GM19099 (cell line): ENCODE results near the gene ZRANB1.

Experiments
- POLR2A ChIP-seq: IDR thresholded peaks from 3 replicates; pipeline ENCODE4 v1.6.1; 2011; ENCODE audit warnings: low read depth; ENCODE audit not compliant: insufficient read length; ENCODE audit errors: extremely low read depth

ZRANB1 gene

GRCh38 chr10:124972637-124973036 is 30.7 kb downstream of the ZRANB1 start:
- no peak for TF ChIP-seq POLR2A

GRCh38 chr10:124974131-124974530 is 32.2 kb downstream of the ZRANB1 start:
- no peak for TF ChIP-seq POLR2A

GRCh38 chr10:124975977-124976514 is 34.1 kb downstream of the ZRANB1 start:
- no peak for TF ChIP-seq POLR2A

- no peak for TF ChIP-seq POLR2A
Measured at GRCh38 chr10:124977161-124977560, 35.2 kb downstream of the ZRANB1 start.

GRCh38 chr10:124977648-124978375 is 35.9 kb downstream of the ZRANB1 start:
- TF ChIP-seq POLR2A = no peak

- no peak for TF ChIP-seq POLR2A
Measured at GRCh38 chr10:124978376-124978725, 36.4 kb downstream of the ZRANB1 start.

GRCh38 chr10:124983321-124983720 is 41.4 kb downstream of the ZRANB1 start:
- TF ChIP-seq POLR2A = no peak

GRCh38 chr10:124984376-124984775 is 42.5 kb downstream of the ZRANB1 start:
- TF ChIP-seq POLR2A = no peak

GRCh38 chr10:124985162-124985561 is 43.2 kb downstream of the ZRANB1 start:
- no peak for TF ChIP-seq POLR2A

- no peak for TF ChIP-seq POLR2A
Measured at GRCh38 chr10:124987788-124988187, 45.9 kb downstream of the ZRANB1 start.

GRCh38 chr10:124989526-124989925 is 47.6 kb downstream of the ZRANB1 start:
- no peak for TF ChIP-seq POLR2A

GRCh38 chr10:124990671-124991625 is 49.0 kb downstream of the ZRANB1 start:
- no peak for TF ChIP-seq POLR2A

GRCh38 chr10:124991835-124992234 is 49.9 kb downstream of the ZRANB1 start:
- TF ChIP-seq POLR2A = no peak

- TF ChIP-seq POLR2A = no peak
Measured at GRCh38 chr10:124992462-124993344, 50.8 kb downstream of the ZRANB1 start.

- TF ChIP-seq POLR2A = no peak
Measured at GRCh38 chr10:124993345-124993708, 51.4 kb downstream of the ZRANB1 start.

- no peak for TF ChIP-seq POLR2A
Measured at GRCh38 chr10:124993736-124994451, 52.0 kb downstream of the ZRANB1 start.
